Measurements from ENCODE around the gene ZNF407.

ZNF407 gene

DNA sequence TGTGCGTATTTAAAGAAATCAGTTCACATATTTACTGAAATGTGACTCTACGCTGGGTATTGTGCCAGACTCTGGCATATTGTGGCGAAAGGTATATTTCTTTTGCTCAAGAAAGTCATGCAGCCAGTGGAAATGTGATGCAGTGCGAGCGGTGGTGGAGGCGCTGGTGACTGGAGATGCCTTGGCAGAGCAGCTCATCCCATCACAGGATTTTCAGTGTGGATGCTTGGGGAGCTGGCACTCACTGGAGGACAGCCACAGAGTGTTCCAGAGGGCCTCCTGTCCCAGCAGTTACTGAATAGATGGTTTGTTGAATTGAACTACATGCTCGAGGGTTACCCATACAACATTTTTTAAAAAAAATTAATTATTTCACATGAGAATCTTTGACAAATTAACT is 117.6 kb downstream of the ZNF407 start:
- no peak overlapping the region for H3K4me2 ChIP-seq
- H4K20me1 ChIP-seq (ENCODE audit: insufficient read depth): no peaks in the 10 kb centered on the region
- H3K4me3 ChIP-seq (IDR thresholded peaks at IDR 0.05; ENCODE audit: insufficient read depth, low read depth, low read length): no peak overlapping the region
- H3K27ac ChIP-seq: no peak overlapping the region
- TF ChIP-seq, protein P1, sequence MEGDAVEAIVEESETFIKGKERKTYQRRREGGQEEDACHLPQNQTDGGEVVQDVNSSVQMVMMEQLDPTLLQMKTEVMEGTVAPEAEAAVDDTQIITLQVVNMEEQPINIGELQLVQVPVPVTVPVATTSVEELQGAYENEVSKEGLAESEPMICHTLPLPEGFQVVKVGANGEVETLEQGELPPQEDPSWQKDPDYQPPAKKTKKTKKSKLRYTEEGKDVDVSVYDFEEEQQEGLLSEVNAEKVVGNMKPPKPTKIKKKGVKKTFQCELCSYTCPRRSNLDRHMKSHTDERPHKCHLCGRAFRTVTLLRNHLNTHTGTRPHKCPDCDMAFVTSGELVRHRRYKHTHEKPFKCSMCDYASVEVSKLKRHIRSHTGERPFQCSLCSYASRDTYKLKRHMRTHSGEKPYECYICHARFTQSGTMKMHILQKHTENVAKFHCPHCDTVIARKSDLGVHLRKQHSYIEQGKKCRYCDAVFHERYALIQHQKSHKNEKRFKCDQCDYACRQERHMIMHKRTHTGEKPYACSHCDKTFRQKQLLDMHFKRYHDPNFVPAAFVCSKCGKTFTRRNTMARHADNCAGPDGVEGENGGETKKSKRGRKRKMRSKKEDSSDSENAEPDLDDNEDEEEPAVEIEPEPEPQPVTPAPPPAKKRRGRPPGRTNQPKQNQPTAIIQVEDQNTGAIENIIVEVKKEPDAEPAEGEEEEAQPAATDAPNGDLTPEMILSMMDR (conservative IDR thresholded peaks at IDR 0.05; ENCODE audit: low read depth, low read length): no peak
- H3K9ac ChIP-seq: no peak overlapping the region
- peaks cover 15% of the 10 kb centered on the region for H3K4me1 ChIP-seq (ENCODE audit: low read depth, poor library complexity, severe bottlenecking)
- H3K36me3 ChIP-seq (ENCODE audit: insufficient read depth): no peaks in the 10 kb centered on the region
- H3K27me3 ChIP-seq (ENCODE audit: insufficient read depth, low read depth): no peaks in the 10 kb centered on the region
- no peaks in the 10 kb centered on the region for H3K79me2 ChIP-seq (ENCODE audit: insufficient read depth, low read depth)
- no peak overlapping the region for H2AFZ ChIP-seq (ENCODE audit: low read depth)

DNA sequence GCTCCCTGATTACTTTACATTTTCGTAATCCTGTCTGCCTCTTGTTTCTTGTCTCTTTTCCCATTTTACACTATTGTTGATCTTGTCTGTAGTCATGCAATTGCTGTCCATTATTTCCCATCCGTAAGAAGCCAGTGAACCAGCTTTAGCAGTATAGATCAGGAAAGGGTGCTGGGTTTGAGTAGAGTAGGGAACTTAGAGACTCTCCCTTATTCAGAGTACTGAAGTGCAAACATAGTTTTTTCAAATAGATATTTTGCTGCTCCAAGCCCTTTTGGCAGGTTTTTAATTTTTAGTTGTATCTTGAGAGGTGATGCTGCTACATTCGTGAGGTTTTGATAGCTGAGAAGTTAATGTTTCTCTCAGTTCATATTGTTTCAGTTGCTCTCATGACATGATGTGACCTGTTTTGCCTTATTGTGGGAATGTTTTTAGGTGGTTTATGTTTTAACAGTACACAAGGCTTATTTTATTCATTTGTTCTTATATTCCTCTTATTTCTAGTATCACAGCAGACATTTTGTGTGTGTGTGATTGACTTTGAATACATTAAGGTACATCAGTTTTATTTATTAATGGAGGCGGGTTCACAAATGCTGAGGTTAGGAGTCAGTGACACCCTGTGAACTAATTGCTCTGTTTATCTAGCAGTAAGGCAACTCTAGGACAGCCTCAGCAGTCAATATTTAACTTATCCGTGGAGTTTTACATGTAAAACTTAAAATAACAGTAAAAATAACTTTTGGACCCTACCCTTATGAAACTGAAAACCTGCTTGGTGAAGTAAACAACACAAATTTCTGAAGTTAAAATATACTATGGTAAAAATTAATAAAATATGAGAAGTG is 118.4 kb downstream of the ZNF407 start:
- no peak overlapping the region for H3K4me3 ChIP-seq (IDR thresholded peaks at IDR 0.05; ENCODE audit: insufficient read depth, low read depth, low read length)
- H3K4me1 ChIP-seq (ENCODE audit: low read depth, poor library complexity, severe bottlenecking): peaks cover 15% of the 10 kb centered on the region
- H2AFZ ChIP-seq (ENCODE audit: low read depth): no peak overlapping the region
- no peaks in the 10 kb centered on the region for H3K27me3 ChIP-seq (ENCODE audit: insufficient read depth, low read depth)
- no peak overlapping the region for H3K4me2 ChIP-seq
- H3K27ac ChIP-seq: no peak overlapping the region
- TF ChIP-seq, protein P1 (conservative IDR thresholded peaks at IDR 0.05; ENCODE audit: low read depth, low read length): no peak
- H3K36me3 ChIP-seq (ENCODE audit: insufficient read depth): no peaks in the 10 kb centered on the region
- no peaks in the 10 kb centered on the region for H4K20me1 ChIP-seq (ENCODE audit: insufficient read depth)
- H3K9ac ChIP-seq: no peak overlapping the region
- H3K79me2 ChIP-seq (ENCODE audit: insufficient read depth, low read depth): no peaks in the 10 kb centered on the region

DNA sequence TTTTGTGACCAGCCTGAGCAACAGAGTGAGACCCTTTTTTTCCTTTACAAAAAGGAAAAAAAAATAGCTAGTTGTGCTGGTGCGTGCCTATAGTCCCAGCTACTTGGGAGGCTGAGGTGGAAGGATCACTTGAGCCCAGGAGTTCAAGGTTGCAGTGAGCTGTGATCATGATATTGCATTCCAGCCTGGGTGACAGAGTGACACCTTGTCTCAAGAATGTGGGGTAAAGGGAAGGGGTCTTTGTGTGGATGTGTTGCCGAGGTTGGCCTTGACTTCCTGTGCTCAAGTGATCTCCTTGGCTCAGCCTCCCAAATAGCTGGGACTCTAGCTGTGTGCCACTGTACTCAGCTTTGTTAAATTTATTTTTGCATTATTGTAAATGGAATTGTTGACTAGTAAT is 120.6 kb downstream of the ZNF407 start:
- H3K79me2 ChIP-seq (ENCODE audit: insufficient read depth, low read depth): no peaks in the 10 kb centered on the region
- TF ChIP-seq, protein P1 (conservative IDR thresholded peaks at IDR 0.05; ENCODE audit: low read depth, low read length): no peak
- H3K36me3 ChIP-seq (ENCODE audit: insufficient read depth): no peaks in the 10 kb centered on the region

DNA sequence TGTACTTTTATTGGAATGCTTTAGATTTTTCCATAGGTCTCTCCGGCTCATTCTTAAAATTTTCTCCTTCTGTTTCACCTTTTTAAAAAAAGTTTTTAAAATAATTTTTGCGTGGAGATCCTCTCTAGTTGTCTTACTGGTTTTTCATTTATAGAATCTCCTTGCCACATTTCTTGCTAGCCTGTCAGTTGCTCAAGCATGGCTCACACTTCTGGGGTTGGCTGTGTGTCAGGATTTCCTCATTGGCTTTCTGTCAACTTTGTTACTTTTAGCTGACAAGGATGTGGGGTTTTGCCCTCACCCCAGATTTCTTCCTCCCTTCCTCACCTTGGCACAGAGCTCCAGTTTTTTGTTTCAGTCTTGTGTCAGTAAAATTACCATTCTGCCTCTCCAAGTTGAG is 124.6 kb downstream of the ZNF407 start:
- H3K27ac ChIP-seq: no peak overlapping the region
- no peaks in the 10 kb centered on the region for H3K36me3 ChIP-seq (ENCODE audit: insufficient read depth)
- no peaks in the 10 kb centered on the region for H3K27me3 ChIP-seq (ENCODE audit: insufficient read depth, low read depth)
- no peaks in the 10 kb centered on the region for H3K4me1 ChIP-seq (ENCODE audit: low read depth, poor library complexity, severe bottlenecking)
- H3K4me3 ChIP-seq (IDR thresholded peaks at IDR 0.05; ENCODE audit: insufficient read depth, low read depth, low read length): no peak overlapping the region
- TF ChIP-seq, protein P1 (conservative IDR thresholded peaks at IDR 0.05; ENCODE audit: low read depth, low read length): no peak
- no peak overlapping the region for H2AFZ ChIP-seq (ENCODE audit: low read depth)
- no peak overlapping the region for H3K9ac ChIP-seq
- H3K79me2 ChIP-seq (ENCODE audit: insufficient read depth, low read depth): no peaks in the 10 kb centered on the region
- H3K4me2 ChIP-seq: no peak overlapping the region
- H4K20me1 ChIP-seq (ENCODE audit: insufficient read depth): no peaks in the 10 kb centered on the region

More for the DNA sequence above, 120.6 kb downstream of the ZNF407 start:
- Histone ChIP-seq H2AFZ (ENCODE audit: low read depth) (no peak overlapping the region), H4K20me1 (ENCODE audit: insufficient read depth) (no peaks in the 10 kb centered on the region), H3K27ac (no peak overlapping the region), H3K4me2 (no peak overlapping the region), H3K4me3 (IDR thresholded peaks at IDR 0.05; ENCODE audit: insufficient read depth, low read depth, low read length) (no peak overlapping the region), H3K9ac (no peak overlapping the region), H3K27me3 (ENCODE audit: insufficient read depth, low read depth) (no peaks in the 10 kb centered on the region), H3K4me1 (ENCODE audit: low read depth, poor library complexity, severe bottlenecking) (peaks cover 15% of the 10 kb centered on the region)

Data from KMS-11 (cell line).